ENCODE data around the gene NR1H3.
A peak's percentile ranks its signal among the peaks of the same experiment; 100 is the strongest.
"Not testable (repeated sequence)": the region's sequence is repeated elsewhere in the genome, so short reads cannot be mapped to it uniquely, and the experiment has no call there.

The NR1H3 gene

DNA sequence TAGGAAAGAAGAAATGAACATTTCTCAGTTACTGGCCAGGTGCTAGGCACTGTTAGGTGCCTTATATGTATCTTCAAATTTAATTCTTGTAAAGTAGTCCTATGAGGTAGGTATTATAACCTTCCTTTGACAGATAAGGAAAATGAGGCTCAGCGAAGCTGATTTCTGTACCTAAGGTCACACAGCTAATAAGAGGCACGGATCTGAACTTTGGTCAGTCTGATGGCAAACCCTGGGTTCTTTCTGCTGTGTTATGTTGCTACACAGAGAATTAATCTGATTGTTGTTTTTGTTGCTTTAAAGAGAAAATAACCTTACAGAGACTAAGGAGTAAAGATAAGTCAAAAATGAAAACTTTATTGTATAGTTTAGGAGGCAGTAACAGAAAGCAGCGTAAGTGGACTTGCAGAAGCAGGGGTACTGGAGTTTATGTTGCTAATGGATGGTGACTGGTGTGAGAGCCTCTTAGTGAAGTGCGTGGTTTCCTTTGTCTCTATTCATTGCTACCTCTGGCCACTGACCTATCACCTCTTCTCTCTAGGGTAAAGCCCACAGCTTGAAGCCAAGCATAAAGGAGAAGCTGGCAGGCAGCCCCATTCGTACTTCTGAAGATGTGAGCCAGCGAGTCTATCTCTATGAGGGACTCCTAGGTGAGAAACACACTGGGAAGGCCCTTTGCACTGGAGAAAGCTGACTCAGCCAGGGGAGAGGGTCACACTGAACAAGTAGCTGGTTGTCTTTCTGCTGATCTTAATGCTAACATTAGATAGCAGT, 50.4 kb downstream of the NR1H3 start:
- DNase-seq = no peak

DNA sequence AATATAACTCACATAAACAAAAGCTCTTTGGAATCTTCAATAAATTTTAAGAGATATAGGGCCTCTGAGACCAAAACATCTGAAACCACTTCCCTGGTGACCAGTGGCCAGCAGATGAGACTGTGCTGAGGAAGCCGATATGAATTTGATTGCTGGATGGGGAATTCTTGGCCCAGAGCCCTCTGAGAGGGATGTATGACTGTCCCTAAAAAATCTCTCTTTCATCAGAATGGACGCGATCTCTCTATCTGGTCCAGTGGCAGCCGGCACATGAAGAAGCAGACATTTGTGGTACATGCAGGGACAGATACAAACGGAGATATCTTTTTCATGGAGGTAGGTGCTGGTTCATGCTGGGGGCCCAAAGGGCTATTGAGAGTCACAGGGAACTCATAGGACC, 57.2 kb downstream of the NR1H3 start:
- DNase-seq = peak; percentile 14

DNA sequence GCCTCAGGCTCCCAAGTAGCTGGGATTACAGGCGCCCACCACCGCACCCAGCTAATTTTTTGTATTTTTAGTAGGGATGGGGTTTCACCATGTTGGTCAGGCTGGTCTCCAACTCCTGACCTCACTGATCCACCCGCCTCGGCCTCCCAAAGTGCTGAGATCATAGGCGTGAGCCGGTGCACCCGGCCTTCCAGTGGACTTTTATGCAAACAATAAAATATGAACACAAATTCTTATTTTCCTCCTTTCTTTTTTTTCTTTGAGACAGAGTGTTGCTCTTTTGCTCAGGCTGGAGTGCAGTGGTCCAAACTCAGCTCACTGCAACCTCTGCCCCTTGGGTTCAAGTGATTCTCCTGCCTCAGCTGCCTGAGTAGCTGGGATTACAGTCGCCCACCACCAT, 58.7 kb downstream of the NR1H3 start:
- DNase-seq = not testable (repeated sequence)

DNA sequence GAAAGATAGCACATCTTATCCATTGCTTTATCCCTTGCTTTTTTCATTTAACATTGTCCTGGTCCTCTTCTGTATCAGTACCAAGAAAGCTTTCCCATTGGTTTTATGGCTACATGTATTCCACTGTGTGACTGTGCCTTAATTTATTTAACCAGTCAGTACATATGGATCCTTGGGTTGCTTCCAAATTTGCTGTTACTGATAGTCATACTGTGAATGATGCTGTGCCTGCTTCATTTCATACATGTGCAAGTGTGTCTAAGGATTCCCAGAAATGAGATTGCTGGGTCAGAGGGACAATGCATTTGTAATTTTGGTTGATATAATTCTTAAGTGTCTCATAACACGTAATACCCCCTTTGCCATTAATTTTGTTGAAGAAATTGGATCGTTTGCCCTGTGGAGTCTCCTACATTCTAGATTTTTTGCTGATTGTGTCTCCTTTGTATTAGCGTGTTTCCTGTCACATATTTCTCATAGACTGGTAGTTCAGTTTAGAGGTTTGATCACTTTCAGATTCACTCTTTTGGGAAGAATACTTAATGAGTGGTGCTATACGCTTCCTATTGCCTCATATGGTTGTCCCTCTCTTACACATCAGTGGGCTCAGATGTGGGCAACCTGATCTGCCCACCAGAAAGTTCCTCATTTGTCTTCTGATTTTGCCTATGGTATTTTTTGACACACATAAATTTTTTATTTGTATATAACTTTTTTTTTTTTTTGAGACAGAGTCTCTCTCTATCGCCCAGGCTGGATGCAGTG, 59.5 kb downstream of the NR1H3 start:
- no peak for DNase-seq

DNA sequence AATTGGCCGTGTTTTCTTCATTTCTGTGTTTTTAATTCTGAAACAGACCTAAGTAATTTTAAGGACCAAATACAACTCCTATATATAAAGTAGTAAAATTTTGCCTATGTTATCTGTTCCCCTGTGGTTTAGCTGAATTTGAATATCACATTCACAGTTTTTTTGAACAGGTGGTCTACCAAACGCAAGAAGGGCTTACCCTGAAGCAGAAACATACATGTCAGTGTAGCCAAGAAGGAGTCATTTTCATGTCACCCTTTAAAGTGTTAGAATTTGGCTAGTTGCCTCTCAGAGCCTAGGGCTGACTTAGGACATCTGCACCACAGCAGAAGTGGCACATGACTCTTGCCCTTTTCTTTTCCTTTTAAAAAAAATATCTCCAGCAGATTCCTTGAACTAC, 60.4 kb downstream of the NR1H3 start:
- DNase-seq = no peak
